Measurements from ENCODE around the gene TMCC2. TPM values are rescaled to one million over a fixed set of nuclear protein-coding genes. Genes with fewer than 3 reads are reported as not detected.

TMCC2 gene
- total and polyA plus RNA-seq, 2 of the 8 experiments (the other 6 are each of a cell fraction or from before 2014, with no cell fraction given): 6.7 to 6.8 TPM

GRCh38 chr1:205186191-205186590 is 41.6 kb upstream of the TMCC2 start (continued):
- TF ChIP-seq E2F6 (IDR thresholded peaks at IDR 0.05) (no peak), KDM4A (IDR thresholded peaks at IDR 0.05; ENCODE audit: low read depth, low read length, severe bottlenecking) (no peak), CTBP2 (IDR thresholded peaks at IDR 0.05; ENCODE audit: borderline replicate concordance, insufficient read depth, insufficient read length, low read length) (no peak), TCF12 (IDR thresholded peaks at IDR 0.05; ENCODE audit: low read depth, low read length) (no peak), KDM5A (IDR thresholded peaks at IDR 0.05; ENCODE audit: low read length) (no peak), RXRA (IDR thresholded peaks at IDR 0.05; ENCODE audit: insufficient read depth, low read depth, low read length) (no peak)

Measured in H1 (cell line).